ENCODE measurements around the gene PARD3B.

GRCh38 chr2:205465791-205466190 lies 920.5 kb downstream of the PARD3B start:
- TF ChIP-seq, protein P1, sequence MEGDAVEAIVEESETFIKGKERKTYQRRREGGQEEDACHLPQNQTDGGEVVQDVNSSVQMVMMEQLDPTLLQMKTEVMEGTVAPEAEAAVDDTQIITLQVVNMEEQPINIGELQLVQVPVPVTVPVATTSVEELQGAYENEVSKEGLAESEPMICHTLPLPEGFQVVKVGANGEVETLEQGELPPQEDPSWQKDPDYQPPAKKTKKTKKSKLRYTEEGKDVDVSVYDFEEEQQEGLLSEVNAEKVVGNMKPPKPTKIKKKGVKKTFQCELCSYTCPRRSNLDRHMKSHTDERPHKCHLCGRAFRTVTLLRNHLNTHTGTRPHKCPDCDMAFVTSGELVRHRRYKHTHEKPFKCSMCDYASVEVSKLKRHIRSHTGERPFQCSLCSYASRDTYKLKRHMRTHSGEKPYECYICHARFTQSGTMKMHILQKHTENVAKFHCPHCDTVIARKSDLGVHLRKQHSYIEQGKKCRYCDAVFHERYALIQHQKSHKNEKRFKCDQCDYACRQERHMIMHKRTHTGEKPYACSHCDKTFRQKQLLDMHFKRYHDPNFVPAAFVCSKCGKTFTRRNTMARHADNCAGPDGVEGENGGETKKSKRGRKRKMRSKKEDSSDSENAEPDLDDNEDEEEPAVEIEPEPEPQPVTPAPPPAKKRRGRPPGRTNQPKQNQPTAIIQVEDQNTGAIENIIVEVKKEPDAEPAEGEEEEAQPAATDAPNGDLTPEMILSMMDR (IDR thresholded peaks at IDR 0.05): no peak
- no peak for TF ChIP-seq POLR2A (IDR thresholded peaks at IDR 0.05)

Data from lower leg skin (tissue), 3 donors.